Measurements from ENCODE around the gene LSM6.

GRCh38 chr4:146229406-146229805 lies 53.9 kb downstream of the LSM6 start:
- TF ChIP-seq ZNF274 (IDR thresholded peaks at IDR 0.05; ENCODE audit: low read length) (no peak), ZNF274 (tag by site-specific recombination; IDR thresholded peaks at IDR 0.05; ENCODE audit: borderline replicate concordance) (no peak), CTCF (tag by site-specific recombination; IDR thresholded peaks at IDR 0.05) (no peak), ZSCAN16 (tag by site-specific recombination; IDR thresholded peaks at IDR 0.05) (no peak), SP7 (tag by site-specific recombination; IDR thresholded peaks at IDR 0.05) (no peak), PATZ1 (tag by site-specific recombination; IDR thresholded peaks at IDR 0.05) (no peak), YY1 (tag by site-specific recombination; IDR thresholded peaks at IDR 0.05) (no peak)
- TF ChIP-seq, protein P1, sequence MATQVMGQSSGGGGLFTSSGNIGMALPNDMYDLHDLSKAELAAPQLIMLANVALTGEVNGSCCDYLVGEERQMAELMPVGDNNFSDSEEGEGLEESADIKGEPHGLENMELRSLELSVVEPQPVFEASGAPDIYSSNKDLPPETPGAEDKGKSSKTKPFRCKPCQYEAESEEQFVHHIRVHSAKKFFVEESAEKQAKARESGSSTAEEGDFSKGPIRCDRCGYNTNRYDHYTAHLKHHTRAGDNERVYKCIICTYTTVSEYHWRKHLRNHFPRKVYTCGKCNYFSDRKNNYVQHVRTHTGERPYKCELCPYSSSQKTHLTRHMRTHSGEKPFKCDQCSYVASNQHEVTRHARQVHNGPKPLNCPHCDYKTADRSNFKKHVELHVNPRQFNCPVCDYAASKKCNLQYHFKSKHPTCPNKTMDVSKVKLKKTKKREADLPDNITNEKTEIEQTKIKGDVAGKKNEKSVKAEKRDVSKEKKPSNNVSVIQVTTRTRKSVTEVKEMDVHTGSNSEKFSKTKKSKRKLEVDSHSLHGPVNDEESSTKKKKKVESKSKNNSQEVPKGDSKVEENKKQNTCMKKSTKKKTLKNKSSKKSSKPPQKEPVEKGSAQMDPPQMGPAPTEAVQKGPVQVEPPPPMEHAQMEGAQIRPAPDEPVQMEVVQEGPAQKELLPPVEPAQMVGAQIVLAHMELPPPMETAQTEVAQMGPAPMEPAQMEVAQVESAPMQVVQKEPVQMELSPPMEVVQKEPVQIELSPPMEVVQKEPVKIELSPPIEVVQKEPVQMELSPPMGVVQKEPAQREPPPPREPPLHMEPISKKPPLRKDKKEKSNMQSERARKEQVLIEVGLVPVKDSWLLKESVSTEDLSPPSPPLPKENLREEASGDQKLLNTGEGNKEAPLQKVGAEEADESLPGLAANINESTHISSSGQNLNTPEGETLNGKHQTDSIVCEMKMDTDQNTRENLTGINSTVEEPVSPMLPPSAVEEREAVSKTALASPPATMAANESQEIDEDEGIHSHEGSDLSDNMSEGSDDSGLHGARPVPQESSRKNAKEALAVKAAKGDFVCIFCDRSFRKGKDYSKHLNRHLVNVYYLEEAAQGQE (tag by site-specific recombination; IDR thresholded peaks at IDR 0.05): no peak
- TF ChIP-seq, protein P2, sequence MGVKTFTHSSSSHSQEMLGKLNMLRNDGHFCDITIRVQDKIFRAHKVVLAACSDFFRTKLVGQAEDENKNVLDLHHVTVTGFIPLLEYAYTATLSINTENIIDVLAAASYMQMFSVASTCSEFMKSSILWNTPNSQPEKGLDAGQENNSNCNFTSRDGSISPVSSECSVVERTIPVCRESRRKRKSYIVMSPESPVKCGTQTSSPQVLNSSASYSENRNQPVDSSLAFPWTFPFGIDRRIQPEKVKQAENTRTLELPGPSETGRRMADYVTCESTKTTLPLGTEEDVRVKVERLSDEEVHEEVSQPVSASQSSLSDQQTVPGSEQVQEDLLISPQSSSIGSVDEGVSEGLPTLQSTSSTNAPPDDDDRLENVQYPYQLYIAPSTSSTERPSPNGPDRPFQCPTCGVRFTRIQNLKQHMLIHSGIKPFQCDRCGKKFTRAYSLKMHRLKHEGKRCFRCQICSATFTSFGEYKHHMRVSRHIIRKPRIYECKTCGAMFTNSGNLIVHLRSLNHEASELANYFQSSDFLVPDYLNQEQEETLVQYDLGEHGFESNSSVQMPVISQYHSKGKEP (tag by site-specific recombination; IDR thresholded peaks at IDR 0.05): no peak
